GM19468 (cell line): ENCODE results near the gene MAGOH.
A peak's percentile ranks its signal among the peaks of the same experiment; 100 is the strongest.
"Not testable (repeated sequence)": the region's sequence is repeated elsewhere in the genome, so short reads cannot be mapped to it uniquely, and the experiment has no call there.

ENCODE experiments used
- ATAC-seq: cut with Tn5 transposase; IDR thresholded peaks from one replicate; pipeline ENCODE4 v1.9.1; 2021; ENCODE audit warnings: mild to moderate bottlenecking, moderate library complexity, moderate number of reproducible peaks; ENCODE audit not compliant: unreplicated experiment; ENCODE audit errors: extremely low read depth

Gene MAGOH

DNA sequence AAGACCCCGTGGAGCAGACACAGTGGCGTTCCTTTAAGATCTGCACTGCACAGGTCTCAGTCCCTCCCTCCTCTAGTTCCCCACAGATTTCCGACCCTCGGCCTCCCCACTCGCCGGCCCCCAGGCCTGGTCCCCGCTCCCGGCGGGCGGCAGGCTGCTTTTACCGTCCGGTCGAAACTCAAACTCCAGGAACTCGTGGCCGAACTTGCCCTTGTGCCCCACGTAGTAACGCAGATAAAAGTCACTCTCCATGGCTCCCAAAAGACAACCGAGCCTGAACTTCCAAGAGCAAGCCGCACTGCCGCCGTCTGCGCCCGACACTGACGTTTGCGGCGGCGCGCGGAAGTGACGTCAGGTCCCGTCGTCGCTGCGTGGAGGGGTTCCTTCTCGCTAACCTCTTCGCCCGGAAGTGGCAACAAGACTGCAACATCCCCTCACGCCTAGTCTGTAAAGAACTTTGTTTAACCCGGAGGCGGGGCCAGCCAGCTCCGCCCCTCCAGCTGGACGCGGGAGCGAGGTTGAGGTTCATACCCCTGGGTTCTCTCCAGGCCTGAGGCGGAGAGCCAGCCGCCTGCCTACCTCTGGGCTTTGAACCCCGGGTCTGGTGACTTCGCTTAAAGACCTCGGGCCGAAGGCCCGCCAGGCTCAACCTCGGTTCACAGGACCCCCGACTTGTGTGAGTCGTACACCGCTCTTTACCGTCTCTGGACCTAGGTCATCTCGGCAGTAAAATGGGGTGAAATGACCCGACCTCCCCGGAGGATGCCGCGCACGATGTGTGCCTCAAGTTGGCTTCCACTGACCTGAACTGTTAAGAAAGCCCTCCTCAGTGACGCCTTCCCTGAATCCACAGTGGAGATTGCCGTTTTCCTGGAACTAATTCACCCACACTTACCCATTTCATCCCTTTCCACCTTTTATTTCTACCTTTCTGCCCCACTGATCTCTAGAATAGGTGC, at the start of gene MAGOH:
TSS of gene MAGOH (minus strand) at position 322 of the 959 bp plus-strand sequence. CDS start at position 252, 70 bp downstream.
- ATAC-seq, result peak; percentile 91

DNA sequence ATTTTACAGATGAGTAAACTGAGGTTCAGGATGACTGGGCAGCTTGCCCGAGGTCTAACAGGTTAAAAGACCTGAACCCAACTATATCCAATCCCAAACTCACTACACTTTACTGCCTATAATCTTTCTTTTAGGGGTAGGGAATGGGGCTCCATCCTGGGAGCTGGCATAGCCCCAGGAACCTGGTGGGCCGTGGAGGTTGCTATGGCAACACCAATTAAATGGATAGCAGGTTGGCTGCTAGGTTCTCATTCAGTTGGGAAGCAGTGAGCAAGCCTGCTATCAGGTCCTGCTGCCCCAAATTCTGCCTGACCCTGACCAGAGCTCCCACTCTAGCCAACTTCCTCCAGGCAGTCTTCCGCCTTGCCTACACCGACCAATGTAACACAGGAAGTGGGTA, 48.6 kb upstream of the MAGOH start:
- ATAC-seq, result no peak

- no peak for ATAC-seq
These were observed 47.8 kb upstream of the MAGOH start for GRCh38 chr1:53285969-53286760.

- ATAC-seq, result no peak
These were observed 47.2 kb upstream of the MAGOH start for GRCh38 chr1:53285546-53285945.

- no peak for ATAC-seq
These were observed 46.1 kb upstream of the MAGOH start for GRCh38 chr1:53284224-53285020.

DNA sequence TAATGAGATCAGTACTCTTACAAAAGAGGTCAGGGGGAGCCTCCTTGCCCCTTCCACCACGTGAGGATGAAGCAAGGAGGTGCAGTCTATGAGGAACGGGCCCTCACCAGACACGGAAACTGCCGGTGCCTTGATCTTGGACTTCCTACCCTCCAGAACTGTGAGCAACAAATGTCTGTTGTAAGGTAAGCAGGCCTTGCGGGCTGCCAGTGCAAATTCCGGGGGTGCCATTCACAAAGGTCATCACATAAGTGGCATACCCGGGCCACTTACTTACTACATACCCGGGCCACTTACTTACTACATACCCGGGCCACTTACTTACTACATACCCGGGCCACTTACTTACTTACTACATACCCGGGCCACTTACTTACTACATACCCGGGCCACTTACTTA, 44.8 kb upstream of the MAGOH start:
- ATAC-seq, result not testable (repeated sequence)

GRCh38 chr1:53281133-53281532, 42.8 kb upstream of the MAGOH start:
- no peak for ATAC-seq

DNA sequence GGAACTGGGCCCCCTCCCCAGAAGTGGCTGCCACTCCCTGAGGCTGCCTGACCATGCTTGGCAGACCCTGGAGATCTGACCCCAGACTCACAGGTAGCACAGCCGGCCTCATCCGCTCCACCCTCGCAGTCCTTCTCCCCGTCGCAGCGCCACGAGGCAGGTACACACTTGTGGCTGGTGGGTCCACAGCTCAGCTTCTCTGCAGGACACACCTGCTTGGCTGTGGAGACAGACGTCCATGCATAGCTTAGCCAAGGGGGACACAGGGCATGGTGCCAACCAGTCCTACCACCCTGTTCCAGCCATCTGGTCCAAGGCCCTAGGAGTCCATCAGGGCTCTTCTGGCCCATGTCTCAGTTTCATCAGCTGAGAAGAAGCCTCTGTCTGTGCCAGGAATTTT, 42.2 kb upstream of the MAGOH start:
- no peak for ATAC-seq

- no peak for ATAC-seq
These were observed 41.2 kb upstream of the MAGOH start for GRCh38 chr1:53279296-53280200.

DNA sequence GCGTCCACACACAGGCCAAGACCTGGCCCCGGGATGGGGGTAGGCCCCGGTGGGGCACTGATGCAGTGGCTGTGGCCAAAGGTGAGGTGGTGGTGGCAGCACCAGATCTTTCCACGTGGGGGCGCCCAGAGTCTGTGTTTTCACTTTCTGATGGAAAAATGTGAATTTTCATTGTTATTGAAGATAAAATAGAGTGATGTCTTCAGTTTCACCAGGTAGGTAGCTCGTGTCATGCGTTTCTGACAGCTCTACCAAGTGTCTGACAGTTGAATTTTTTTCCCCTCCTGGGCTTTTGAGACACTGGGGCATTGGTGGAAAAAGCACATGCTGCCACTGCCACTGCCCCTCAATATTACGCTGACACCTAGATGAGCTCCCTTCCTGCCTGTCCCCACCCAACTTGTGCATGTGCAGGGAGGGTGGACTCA, 40.0 kb upstream of the MAGOH start:
- ATAC-seq, result peak; percentile 36

GRCh38 chr1:53277326-53277725, 39.0 kb upstream of the MAGOH start:
- ATAC-seq, result no peak

DNA sequence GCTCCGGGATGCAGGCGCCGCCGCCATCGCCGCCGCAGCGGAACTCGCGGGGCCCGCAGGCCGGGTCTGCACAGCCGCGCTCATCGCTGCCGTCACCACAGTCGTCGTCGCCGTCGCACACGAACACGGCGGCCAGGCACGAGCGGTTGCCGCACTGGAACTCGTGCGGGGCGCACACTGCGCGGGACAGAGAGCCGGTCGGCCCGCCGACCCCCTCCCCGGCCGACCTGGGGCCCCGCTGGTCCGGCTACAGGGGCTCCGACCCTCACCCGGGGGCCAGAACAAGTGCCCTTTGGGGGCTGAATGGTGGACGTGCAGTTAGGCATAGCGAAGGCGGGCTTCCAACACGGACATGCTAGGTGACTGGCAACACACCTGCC, 38.6 kb upstream of the MAGOH start:
- no peak for ATAC-seq

DNA sequence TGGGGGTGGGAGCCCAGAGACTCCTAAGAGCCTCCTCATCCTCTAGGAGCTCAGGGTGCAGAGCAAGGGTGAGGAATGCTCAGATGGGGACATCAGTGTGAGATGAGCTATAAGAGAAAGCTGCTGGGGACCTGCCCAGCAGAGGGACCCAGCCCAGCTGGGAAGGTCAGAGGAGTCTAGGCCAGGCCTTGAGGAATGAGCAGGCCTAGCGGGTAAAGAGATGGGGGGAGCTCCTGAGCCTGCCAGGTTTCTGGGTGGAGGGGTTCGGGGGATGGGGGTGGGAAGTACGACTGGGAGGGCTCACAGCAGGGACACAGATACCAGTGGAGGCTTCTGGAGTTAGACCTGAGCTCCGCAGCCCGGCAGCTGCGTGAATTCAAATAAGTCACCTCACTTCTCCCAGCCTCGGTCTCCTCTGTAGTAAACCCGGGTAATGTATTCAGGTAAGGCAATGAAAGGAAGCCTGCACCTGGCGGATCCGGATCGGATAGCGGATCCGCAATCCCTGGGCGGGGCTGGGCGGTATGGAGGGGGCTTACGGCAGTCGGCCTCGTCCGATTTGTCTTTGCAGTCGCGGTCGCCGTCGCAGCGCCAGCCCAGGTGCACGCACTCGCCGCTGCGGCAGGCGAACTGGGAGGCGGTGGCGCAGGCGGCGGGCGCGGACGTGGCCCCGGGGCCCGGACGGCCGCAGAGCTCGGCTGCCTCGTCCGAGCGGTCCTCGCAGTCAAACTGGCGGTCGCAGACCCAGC, 38.0 kb upstream of the MAGOH start:
- ATAC-seq, result no peak

- ATAC-seq, result no peak
These were observed 37.2 kb upstream of the MAGOH start for GRCh38 chr1:53275566-53275965.

DNA sequence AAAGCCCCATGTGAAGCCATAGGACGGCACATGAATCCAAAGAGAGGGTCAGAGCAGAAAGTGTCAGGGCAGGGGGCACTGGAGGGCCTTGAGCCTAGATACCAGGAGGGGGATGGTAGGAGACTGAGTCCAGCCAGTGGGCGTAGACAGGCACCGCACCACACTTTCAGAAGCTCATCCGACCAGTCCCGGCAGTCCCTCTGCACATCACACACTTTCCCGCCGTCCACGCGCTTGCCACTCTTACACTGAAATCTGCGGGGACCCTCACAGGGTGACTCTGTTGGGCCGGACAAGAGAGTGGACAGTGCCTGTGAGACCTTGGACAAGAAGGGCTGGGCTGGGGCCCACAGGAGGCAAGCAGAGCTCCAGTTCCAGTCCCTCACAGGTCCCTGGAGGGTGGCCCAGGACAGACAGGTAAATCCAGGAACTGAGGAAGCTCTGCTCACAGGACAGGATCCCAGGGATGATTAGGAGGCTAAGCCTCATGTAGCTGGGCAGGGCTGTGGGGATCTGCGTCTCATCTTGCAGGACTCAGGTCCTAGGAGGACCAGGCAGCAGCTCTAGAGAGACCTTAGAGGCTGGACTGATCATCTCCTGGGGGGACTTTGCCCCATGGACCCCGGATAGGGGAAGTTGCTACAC, 36.3 kb upstream of the MAGOH start:
- ATAC-seq, result no peak

GRCh38 chr1:53274026-53274425, 35.7 kb upstream of the MAGOH start:
- no peak for ATAC-seq

GRCh38 chr1:53273526-53273925, 35.2 kb upstream of the MAGOH start:
- no peak for ATAC-seq

DNA sequence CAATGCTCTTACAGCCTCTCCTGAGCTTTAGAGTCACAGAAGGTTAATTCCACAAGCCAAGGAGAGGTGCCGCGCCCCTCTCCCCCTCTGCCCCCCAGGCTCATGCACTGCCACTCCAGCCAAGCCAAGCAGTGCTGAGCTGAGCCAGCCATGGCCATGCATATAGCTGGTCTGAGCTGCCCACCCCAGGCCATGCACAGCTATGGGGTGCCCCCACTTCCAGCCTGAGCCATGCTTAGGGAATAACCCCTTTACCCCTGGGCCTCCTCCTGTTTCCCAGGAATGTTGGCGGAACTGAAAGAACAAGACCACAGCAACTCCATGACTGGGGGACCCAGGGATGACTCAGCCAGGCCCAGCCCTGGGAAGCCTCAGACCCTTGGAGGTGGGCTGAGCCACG, 34.0 kb upstream of the MAGOH start:
- no peak for ATAC-seq
